HEK293 (cell line): Measurements from ENCODE around the gene RAB1B.
A peak's percentile ranks its signal among the peaks of the same experiment; 100 is the strongest.

Experiments used
- CTCF ChIA-PET: fragments of 350-600 bp; formaldehyde crosslinking; extraction: SDS; loops from one replicate; lab custom pipeline; 2021; ENCODE audit warnings: antibody characterized with exemption; lab: Yijun Ruan, JAX
- POLR2A ChIA-PET: fragments of 300-600 bp; formaldehyde crosslinking; extraction: SDS; loops from one replicate; lab custom pipeline; 2020; ENCODE audit warnings: antibody characterized with exemption, inconsistent platforms; lab: Yijun Ruan, JAX
- H3K27ac ChIP-seq: fragments of 200-500 bp; sonication (Bioruptor generic); 2 replicates; pipeline ENCODE4 v1.5.1; 2014; ENCODE audit warnings: low read depth, low read length, control low read depth, inconsistent platforms; ENCODE audit errors: extremely low read depth
- H3K36me3 ChIP-seq, 2 experiments: fragments of 200-500 bp in 1 of 2; sonication (Bioruptor generic) in 1 of 2; 1 replicate in 1 of 2; 2 replicates in 1 of 2; pipeline ENCODE4 v1.5.1; 2014 to 2017; ENCODE audit warnings: inconsistent platforms in 2 of 2, low read length in 2 of 2; ENCODE audit not compliant: control insufficient read depth in 2 of 2, insufficient read depth in 1 of 2
- H3K4me1 ChIP-seq: fragments of 200-500 bp; sonication (Bioruptor generic); 2 replicates; pipeline ENCODE4 v1.5.1; 2014; ENCODE audit warnings: mild to moderate bottlenecking, low read length, inconsistent platforms; ENCODE audit not compliant: control insufficient read depth, insufficient read depth
- H3K4me3 ChIP-seq: 2 replicates; pipeline ENCODE4 v1.5.1; 2011; ENCODE audit warnings: low read depth, mild to moderate bottlenecking, control low read depth, low read length, moderate library complexity
- H3K9me3 ChIP-seq: fragments of 200-500 bp; sonication (Bioruptor generic); 2 replicates; pipeline ENCODE4 v1.5.1; 2014; ENCODE audit warnings: low read depth, low read length, inconsistent platforms; ENCODE audit not compliant: control insufficient read depth, insufficient read depth
- ZFHX2 ChIP-seq: fragments of 450-650 bp; formaldehyde crosslinking; conservative IDR thresholded peaks from 2 replicates; pipeline ENCODE4 v1.5.1; 2016; ENCODE audit warnings: missing biosample characterization, missing genetic modification characterization
- ZNF645 ChIP-seq: fragments of 450-650 bp; formaldehyde crosslinking; IDR thresholded peaks from 2 replicates; pipeline ENCODE4; 2016; ENCODE audit warnings: missing biosample characterization, missing genetic modification characterization
- ZNF704 ChIP-seq: fragments of 450-650 bp; formaldehyde crosslinking; IDR thresholded peaks from 2 replicates; pipeline ENCODE4 v1.5.1; 2016; ENCODE audit warnings: missing biosample characterization, missing genetic modification characterization

The RAB1B gene

GRCh38 chr11:66326261-66327111 lies 58.0 kb downstream of the RAB1B start:
- Histone ChIP-seq H3K27ac (no peak overlapping the region), H3K36me3 (no peaks in the 10 kb centered on the region), H3K9me3 (no peaks in the 10 kb centered on the region), H3K4me1 (no peaks in the 10 kb centered on the region), H3K4me3 (no peak overlapping the region)
- TF ChIP-seq ZNF645 (tag by site-specific recombination) (no peak), ZNF704 (no peak), ZFHX2 (tag by site-specific recombination) (peak; percentile 28; the same call in 1 of the 2 replicates)
- CTCF ChIA-PET = interaction anchor here (0.5 to 2.7 kb wide), 6 partner anchors 9 to 402 kb away, joined by 3 to 19 read pairs (median 3); partner anchors contain the start of gene CD248
- POLR2A ChIA-PET = interaction anchor here (1.2 kb wide), 1 partner anchor 8 kb away, joined by 6 read pairs; no protein-coding TSS in a partner anchor
